ENCODE results near the gene MNT.

GRCh38 chr17:2440930-2441329 is 40.1 kb upstream of the MNT start:
- TF ChIP-seq POLR2A (IDR thresholded peaks at IDR 0.05), result no peak
- TF ChIP-seq CTCF (IDR thresholded peaks at IDR 0.05), result no peak
- TF ChIP-seq POLR2AphosphoS5 (IDR thresholded peaks at IDR 0.05; ENCODE audit: insufficient read depth in 1 of 2, low read depth in 1 of 2), result no peak

All from vagina (tissue), 2 donors.